Activated CD8-positive, alpha-beta memory T cell treated with anti-CD3 and anti-CD28 coated beads, Interleukin-2, amount 50 U/mL, for 48 hours (primary cell): ENCODE data around the gene EXT2.

Experiments
- DNase-seq: peaks from one replicate; pipeline ENCODE4 v3.0.0-alpha.2; 2020

EXT2 gene

GRCh38 chr11:44247508-44247907 lies 152.0 kb downstream of the EXT2 start:
- DNase-seq: no peak

GRCh38 chr11:44248109-44248508 lies 152.6 kb downstream of the EXT2 start:
- no peak for DNase-seq

GRCh38 chr11:44250421-44250820 lies 154.9 kb downstream of the EXT2 start:
- no peak for DNase-seq

GRCh38 chr11:44252999-44253602 lies 157.6 kb downstream of the EXT2 start:
- no peak for DNase-seq

GRCh38 chr11:44255406-44256071 lies 160.1 kb downstream of the EXT2 start:
- DNase-seq: no peak

GRCh38 chr11:44256673-44257291 lies 161.3 kb downstream of the EXT2 start:
- no peak for DNase-seq

GRCh38 chr11:44257338-44258189 lies 162.1 kb downstream of the EXT2 start:
- no peak for DNase-seq

GRCh38 chr11:44258190-44258489 lies 162.7 kb downstream of the EXT2 start:
- no peak for DNase-seq

- DNase-seq: no peak
Observed at GRCh38 chr11:44258839-44259420, 163.5 kb downstream of the EXT2 start.

GRCh38 chr11:44260081-44260480 lies 164.6 kb downstream of the EXT2 start:
- no peak for DNase-seq

GRCh38 chr11:44261800-44262591 lies 166.5 kb downstream of the EXT2 start:
- no peak for DNase-seq

- no peak for DNase-seq
Observed at GRCh38 chr11:44263738-44264437, 168.4 kb downstream of the EXT2 start.

- DNase-seq: no peak
Observed at GRCh38 chr11:44264438-44264749, 168.9 kb downstream of the EXT2 start.

GRCh38 chr11:44264761-44265160 lies 169.3 kb downstream of the EXT2 start:
- DNase-seq: no peak

GRCh38 chr11:44266056-44266780 lies 170.7 kb downstream of the EXT2 start:
- DNase-seq: no peak

- DNase-seq: peak; percentile 12
Observed at GRCh38 chr11:44267006-44267749, 171.7 kb downstream of the EXT2 start.

GRCh38 chr11:44267750-44268613 lies 172.5 kb downstream of the EXT2 start:
- peak; percentile 13 for DNase-seq

- no peak for DNase-seq
Observed at GRCh38 chr11:44268614-44269080, 173.2 kb downstream of the EXT2 start.
